ENCODE data around the gene FRMD4A.

- TF ChIP-seq, protein P1, sequence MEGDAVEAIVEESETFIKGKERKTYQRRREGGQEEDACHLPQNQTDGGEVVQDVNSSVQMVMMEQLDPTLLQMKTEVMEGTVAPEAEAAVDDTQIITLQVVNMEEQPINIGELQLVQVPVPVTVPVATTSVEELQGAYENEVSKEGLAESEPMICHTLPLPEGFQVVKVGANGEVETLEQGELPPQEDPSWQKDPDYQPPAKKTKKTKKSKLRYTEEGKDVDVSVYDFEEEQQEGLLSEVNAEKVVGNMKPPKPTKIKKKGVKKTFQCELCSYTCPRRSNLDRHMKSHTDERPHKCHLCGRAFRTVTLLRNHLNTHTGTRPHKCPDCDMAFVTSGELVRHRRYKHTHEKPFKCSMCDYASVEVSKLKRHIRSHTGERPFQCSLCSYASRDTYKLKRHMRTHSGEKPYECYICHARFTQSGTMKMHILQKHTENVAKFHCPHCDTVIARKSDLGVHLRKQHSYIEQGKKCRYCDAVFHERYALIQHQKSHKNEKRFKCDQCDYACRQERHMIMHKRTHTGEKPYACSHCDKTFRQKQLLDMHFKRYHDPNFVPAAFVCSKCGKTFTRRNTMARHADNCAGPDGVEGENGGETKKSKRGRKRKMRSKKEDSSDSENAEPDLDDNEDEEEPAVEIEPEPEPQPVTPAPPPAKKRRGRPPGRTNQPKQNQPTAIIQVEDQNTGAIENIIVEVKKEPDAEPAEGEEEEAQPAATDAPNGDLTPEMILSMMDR (conservative IDR thresholded peaks at IDR 0.05; ENCODE audit: low read length) = no peak
- no peak for TF ChIP-seq EZH2phosphoT487 (IDR thresholded peaks at IDR 0.05; ENCODE audit: borderline replicate concordance, low read depth, low read length)
These were observed 306.9 kb downstream of the FRMD4A start for GRCh38 chr10:14023673-14024328.
